Right atrium auricular region (tissue), 2 donors: Measurements from ENCODE around the gene SH3BGRL2. TPM values are rescaled to one million over a fixed set of nuclear protein-coding genes. Genes with fewer than 3 reads are reported as not detected.
A peak's percentile ranks its signal among the peaks of the same experiment; 100 is the strongest.

ENCODE experiments used
- DNase-seq: peaks from one replicate; pipeline ENCODE4 v3.0.0-alpha.2; 2019; ENCODE audit warnings: low spot score
- H3K27ac ChIP-seq, 2 donors: fragments of 200-600 bp; sonication (generic); 1 replicate in 1 of 2; 2 replicates in 1 of 2; pipeline ENCODE4 v1.5.1; 2016 to 2019
- H3K27me3 ChIP-seq, 2 donors: fragments of 200-600 bp; sonication (generic); one replicate each; pipeline versions ENCODE4 v1.5.1 to v1.6.0; 2017 to 2019
- H3K36me3 ChIP-seq: fragments of 200-600 bp; sonication (generic); one replicate; pipeline ENCODE4 v1.5.1; 2016
- H3K4me1 ChIP-seq, 2 donors: fragments of 200-600 bp; sonication (generic); one replicate each; pipeline versions ENCODE4 v1.5.1 to v1.6.0; 2017 to 2019
- H3K4me3 ChIP-seq, 2 donors: fragments of 200-600 bp; sonication (generic); 1 replicate in 1 of 2; 2 replicates in 1 of 2; pipeline ENCODE4 v1.5.1; 2017 to 2019; ENCODE audit warnings: mild to moderate bottlenecking in 1 of 2, moderate library complexity in 1 of 2
- H3K9me3 ChIP-seq, 2 donors: fragments of 200-600 bp; sonication (generic); one replicate each; pipeline ENCODE4 v1.5.1; 2019
- CTCF ChIP-seq, 2 donors: fragments of 200-600 bp; sonication (generic); IDR thresholded peaks; one replicate each; pipeline ENCODE4 v1.5.1; 2019; ENCODE audit warnings: antibody characterized with exemption in 2 of 2
- total RNA-seq, 2 donors: library from RNA; depleted of rRNA; stranded (reverse); fragments of >200 nt; gene quantifications; one replicate each; pipeline ENCODE4 v1.1.0, GENCODE V29; 2016

SH3BGRL2 gene
- total RNA-seq, 2 donors from 2014 or later, result 9.6 to 15.5 TPM

GRCh38 chr6:79713701-79714322, 82.7 kb downstream of the SH3BGRL2 start:
- Histone ChIP-seq H3K27ac (no peak overlapping the region), H3K4me1 (peaks cover 0 to 9% of the 10 kb centered on the region in 2 donors), H3K9me3 (no peaks in the 10 kb centered on the region), H3K4me3 (no peak overlapping the region), H3K36me3 (no peaks in the 10 kb centered on the region), H3K27me3 (no peaks in the 10 kb centered on the region)
- TF ChIP-seq CTCF (IDR thresholded peaks at IDR 0.05), result peak; percentile 36 to 76
- no peak for DNase-seq

DNA sequence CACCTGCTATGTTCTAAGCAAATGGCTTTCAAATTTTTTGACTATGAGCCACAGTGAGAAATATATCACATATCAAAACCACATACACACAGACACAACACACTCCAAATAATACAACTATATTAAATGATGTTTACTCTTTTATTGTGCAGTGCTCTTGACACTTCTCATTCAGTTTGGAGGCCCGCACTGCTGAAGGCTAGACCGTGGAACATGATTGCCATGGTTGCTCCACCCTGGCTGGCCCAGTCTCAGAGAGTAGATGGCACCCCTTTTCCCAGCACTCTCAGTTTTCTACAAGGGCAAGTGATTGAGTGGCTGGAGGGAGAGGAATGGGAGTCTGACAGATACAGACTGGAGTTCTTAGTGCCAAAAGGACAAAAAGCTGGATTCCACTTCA, 86.9 kb downstream of the SH3BGRL2 start:
- Histone ChIP-seq H3K27me3 (no peaks in the 10 kb centered on the region), H3K36me3 (no peaks in the 10 kb centered on the region), H3K4me1 (no peaks in the 10 kb centered on the region), H3K27ac (no peak overlapping the region), H3K4me3 (no peak overlapping the region), H3K9me3 (no peaks in the 10 kb centered on the region)
- TF ChIP-seq CTCF (IDR thresholded peaks at IDR 0.05), result no peak
- no peak for DNase-seq

DNA sequence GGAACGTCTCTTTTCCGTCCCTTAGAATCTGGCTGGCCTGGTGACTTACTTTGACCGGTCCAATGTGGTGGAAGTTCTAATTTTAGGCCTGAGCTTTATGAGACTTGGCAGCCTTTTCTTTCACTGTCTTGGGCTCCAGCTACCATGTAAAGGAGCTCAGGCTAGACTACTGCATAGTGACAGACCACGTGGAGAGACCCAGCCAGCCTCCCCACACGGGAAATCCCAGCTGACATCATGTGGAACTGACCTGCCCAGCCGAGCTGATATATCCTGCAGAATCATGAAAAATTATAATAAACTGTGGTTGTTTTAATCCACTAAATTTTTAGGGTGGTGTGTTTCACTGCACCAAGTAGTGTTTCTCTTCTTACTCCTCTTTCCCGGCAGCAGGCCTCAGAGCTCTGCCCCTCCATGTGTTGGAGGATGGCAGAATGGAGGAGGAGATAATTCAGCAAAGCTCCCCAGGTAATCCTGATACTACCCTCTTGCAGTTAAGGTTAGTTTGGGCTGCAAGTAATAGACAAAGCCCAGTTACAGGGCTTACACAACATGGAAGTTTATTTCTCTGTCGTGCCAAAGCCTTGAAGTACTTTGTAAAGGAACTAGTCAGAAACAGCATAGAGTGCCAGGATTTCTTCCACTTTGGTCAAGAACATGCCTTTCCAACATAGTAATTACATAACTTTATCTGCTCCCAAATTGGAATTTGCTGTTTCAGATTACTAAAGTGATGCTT, 87.5 kb downstream of the SH3BGRL2 start:
- no peak for TF ChIP-seq CTCF (IDR thresholded peaks at IDR 0.05)

DNA sequence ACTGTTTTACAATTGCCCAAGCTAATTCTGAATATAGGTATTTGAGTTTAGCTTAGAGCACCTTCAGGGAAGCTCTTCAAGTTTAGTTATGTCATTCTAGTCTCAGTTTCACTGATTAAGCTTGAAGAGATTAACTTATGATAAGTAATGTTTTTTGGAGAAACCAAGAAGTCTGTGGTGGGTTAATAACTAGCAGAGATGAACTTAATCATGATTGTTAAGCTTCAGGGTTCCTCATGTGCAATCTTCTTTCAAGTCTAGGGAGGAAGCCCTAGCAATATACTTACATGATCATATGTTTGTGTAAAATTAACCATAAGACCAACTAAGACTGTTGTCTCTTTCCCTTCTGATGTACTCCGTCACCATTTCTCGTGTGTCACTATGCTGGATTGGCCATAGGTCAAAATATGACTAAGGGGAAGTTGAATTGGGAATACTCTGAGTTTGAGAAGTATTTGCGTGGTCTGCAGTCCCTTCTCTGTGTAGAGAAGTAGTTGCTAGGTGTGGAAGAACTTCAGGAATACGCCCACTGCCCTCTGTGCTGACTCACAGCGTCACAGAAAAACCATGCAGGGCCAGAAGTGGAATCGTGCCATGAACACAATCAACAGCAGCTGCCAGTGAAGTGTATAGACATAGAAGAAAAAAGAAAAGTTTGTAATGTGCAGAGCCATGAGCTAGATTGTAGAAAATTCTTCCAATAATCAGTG, 88.3 kb downstream of the SH3BGRL2 start:
- DNase-seq, result no peak
- no peaks in the 10 kb centered on the region for H3K9me3 ChIP-seq
- H3K27me3 ChIP-seq, result no peaks in the 10 kb centered on the region
- no peak for TF ChIP-seq CTCF (IDR thresholded peaks at IDR 0.05)
- no peaks in the 10 kb centered on the region for H3K36me3 ChIP-seq
- H3K4me1 ChIP-seq, result peaks cover 0 to 2% of the 10 kb centered on the region in 2 donors
- H3K4me3 ChIP-seq, result no peak overlapping the region
- no peak overlapping the region for H3K27ac ChIP-seq

More for the DNA sequence above, 87.5 kb downstream of the SH3BGRL2 start:
- H3K36me3 ChIP-seq, result no peaks in the 10 kb centered on the region
- H3K27ac ChIP-seq, result no peak overlapping the region
- no peaks in the 10 kb centered on the region for H3K27me3 ChIP-seq
- H3K9me3 ChIP-seq, result no peaks in the 10 kb centered on the region
- no peak overlapping the region for H3K4me3 ChIP-seq
- DNase-seq, result no peak
- no peaks in the 10 kb centered on the region for H3K4me1 ChIP-seq

DNA sequence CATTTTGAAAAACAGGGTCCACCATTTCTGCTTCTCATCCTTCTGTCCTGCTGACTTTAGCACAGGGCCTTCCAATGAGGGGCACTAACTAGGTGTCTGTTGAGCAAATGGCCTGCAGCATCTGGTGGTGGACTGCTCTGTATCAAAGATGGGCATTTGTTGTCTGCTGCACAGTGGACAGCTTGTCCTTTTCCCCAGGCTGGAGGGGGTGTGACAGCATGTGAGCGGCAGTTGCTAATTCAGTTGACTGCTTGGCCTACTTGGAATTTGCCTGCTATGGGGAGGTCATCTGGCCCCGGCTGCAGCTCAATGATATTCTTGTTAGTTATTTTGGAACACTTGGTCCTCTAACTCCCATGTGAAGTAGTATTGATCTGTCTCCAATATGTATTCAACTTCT, 93.7 kb downstream of the SH3BGRL2 start:
- TF ChIP-seq CTCF (IDR thresholded peaks at IDR 0.05), result no peak
- H3K4me3 ChIP-seq, result no peak overlapping the region
- H3K9me3 ChIP-seq, result no peaks in the 10 kb centered on the region
- DNase-seq, result no peak
- H3K36me3 ChIP-seq, result no peaks in the 10 kb centered on the region
- H3K27me3 ChIP-seq, result no peaks in the 10 kb centered on the region
- peaks cover 0 to 3% of the 10 kb centered on the region in 2 donors for H3K4me1 ChIP-seq
- peak overlapping the region in 1 of 2 donors; percentile 37 for H3K27ac ChIP-seq
